ENCODE measurements around the gene PSMB8.
"Not testable (repeated sequence)": the region's sequence is repeated elsewhere in the genome, so short reads cannot be mapped to it uniquely, and the experiment has no call there.

PSMB8 gene

DNA sequence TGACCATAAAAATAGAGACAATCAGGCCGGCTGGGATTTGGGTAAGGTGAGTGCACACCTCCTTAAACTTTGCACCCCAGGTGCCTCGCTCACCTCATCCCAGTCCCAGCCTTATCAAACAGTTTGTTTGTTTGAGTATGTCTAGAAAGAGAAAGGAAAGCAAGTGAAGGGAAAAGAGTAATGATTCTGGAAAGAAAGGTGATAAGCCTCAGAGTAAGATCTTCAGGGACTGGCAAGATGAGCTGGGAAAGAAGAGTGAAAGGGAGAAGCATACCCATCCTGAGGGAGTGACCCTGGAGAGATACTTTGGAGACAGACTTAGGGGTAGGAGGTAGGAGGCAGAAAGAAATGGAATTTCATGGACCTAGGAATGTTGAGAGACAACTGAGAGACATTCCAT, 7.0 kb downstream of the PSMB8 start:
- no peak for DNase-seq (ENCODE audit: low read depth)

GRCh38 chr6:32835167-32835893, 8.5 kb downstream of the PSMB8 start:
- DNase-seq (ENCODE audit: low read depth), result no peak

- DNase-seq (ENCODE audit: low read depth), result no peak
Measured at GRCh38 chr6:32833664-32834063, 10.2 kb downstream of the PSMB8 start.

DNA sequence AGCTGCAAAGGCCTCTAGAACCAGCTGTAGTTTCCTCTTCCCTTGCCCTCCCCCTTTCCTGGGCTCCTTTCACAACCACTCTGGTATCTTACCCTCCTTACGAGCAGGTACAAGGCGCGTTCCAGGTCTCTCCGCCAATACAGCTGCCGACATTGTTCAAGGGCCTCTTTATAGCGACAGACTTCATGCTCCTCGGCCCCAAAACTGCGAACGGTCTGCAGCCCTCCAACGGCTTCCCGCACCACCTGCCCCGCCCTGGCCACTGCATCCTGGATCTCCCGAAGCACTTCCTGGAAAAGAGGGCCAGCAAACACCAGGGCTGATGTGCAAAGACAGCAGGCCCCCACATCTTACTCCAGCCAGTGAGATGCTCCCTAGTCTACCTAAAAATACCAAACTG, 11.3 kb downstream of the PSMB8 start:
- DNase-seq (ENCODE audit: low read depth), result no peak

- DNase-seq (ENCODE audit: low read depth), result no peak
Measured at GRCh38 chr6:32830936-32831335, 12.9 kb downstream of the PSMB8 start.

DNA sequence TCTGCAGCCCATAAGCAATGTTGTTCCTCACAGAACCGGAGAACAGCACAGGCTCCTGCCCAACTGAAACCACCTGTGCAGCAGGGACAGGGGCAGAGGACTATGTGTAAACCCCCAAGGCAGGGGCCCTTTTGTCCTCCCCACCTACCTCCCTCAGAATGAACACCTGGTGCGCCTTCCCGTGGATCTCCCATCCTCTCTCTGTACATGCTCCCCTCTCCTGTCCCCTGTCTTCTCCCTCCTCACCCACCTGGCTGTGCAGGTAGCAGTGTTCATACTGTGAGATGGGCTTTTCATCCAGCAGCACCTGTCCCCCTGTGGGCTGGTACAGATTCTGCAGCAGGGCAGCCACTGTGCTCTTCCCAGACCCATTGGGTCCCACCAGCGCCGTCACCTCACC, 13.8 kb downstream of the PSMB8 start:
- DNase-seq (ENCODE audit: low read depth), result no peak

GRCh38 chr6:32829495-32829894, 14.4 kb downstream of the PSMB8 start:
- DNase-seq (ENCODE audit: low read depth), result no peak

- DNase-seq (ENCODE audit: low read depth), result no peak
Measured at GRCh38 chr6:32827025-32827424, 16.8 kb downstream of the PSMB8 start.

DNA sequence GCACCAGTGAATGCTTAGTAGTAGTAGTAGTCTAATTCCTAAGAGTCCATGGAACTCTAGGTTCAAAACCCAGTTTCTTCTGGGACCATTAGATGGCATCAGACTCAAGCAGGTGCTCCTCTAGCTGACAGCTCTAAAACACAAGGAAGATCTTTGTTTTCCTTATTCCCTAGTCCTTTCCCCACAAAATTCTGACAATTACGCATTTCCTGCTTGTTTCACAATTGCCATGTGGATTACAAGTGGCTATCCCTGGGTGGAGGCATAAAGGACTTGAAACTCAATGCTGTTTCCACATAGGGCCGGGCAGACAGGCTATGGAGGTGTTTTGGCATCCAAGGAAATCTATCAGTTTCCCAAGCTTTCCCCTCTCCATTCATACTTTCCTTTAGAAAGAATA, 17.9 kb downstream of the PSMB8 start:
- DNase-seq (ENCODE audit: low read depth), result peak; percentile 59

DNA sequence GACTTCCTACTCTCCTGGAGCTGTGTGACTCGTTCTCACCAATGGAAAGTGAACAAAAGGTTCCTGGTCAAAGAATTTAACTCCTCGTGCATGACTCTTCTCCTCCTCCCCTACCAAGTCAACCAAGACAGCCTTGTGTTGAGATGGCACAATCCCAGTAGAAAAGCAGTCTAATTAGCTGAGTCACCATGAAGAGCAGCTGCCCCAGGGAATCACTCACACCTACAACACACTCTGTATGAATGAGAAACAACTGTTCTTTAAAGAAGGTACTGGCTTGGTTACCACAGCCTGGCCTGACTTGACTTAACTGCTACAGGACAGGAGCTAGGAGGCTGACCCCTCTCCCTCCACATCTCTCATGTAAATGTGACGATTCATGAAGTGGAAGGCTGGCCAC, 24.1 kb downstream of the PSMB8 start:
- peak; percentile 69 for DNase-seq (ENCODE audit: low read depth)

DNA sequence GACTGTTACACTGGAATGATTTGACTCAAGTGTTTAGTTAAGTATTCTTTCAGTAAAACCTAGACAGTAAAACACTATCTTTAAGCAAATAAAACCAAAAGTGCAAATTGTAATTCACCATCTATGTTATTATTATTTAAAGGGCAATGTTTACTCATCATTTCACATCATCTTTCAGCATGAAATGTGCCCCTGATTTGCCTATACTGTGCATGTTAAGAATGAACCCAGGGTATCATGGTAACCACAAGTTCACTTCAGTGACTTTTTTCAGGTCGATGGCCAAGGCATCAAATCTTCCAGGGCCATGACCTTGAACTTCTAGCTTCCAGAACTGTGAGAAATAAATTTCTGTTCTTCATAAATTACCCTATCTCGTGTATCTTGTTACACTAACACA, 25.0 kb downstream of the PSMB8 start:
- no peak for DNase-seq (ENCODE audit: low read depth)

GRCh38 chr6:32816746-32817204, 27.1 kb downstream of the PSMB8 start, which contains the start of gene HLA-DOB:
Gene HLA-DOB (minus strand): TSS chr6:32817002. CDS start chr6:32816951, 51 bp downstream.
- no peak for DNase-seq (ENCODE audit: low read depth)

- DNase-seq (ENCODE audit: low read depth), result no peak
Measured at GRCh38 chr6:32815996-32816395, 27.9 kb downstream of the PSMB8 start.

- no peak for DNase-seq (ENCODE audit: low read depth)
Measured at GRCh38 chr6:32815115-32815514, 28.7 kb downstream of the PSMB8 start.

- DNase-seq (ENCODE audit: low read depth), result no peak
Measured at GRCh38 chr6:32814145-32814544, 29.7 kb downstream of the PSMB8 start.

DNA sequence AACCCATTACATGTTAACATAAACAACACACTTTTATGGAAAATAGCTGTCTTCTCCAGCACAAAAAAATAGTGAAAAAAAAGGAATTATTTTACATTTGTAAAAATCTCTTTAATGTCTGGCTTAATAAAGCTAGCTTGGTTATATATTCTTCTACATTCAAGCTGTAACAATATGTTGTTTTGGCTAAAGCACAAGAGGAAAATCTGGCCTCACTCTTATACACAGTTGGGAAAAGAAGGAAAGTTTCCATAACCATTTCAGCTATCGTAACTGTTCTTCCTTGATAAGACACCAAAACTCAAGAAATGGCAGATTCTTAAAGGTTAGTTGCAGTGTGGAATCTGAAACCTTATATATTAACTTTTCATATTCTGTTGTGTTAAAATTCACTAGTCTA, 34.7 kb downstream of the PSMB8 start:
- no peak for DNase-seq (ENCODE audit: low read depth)

DNA sequence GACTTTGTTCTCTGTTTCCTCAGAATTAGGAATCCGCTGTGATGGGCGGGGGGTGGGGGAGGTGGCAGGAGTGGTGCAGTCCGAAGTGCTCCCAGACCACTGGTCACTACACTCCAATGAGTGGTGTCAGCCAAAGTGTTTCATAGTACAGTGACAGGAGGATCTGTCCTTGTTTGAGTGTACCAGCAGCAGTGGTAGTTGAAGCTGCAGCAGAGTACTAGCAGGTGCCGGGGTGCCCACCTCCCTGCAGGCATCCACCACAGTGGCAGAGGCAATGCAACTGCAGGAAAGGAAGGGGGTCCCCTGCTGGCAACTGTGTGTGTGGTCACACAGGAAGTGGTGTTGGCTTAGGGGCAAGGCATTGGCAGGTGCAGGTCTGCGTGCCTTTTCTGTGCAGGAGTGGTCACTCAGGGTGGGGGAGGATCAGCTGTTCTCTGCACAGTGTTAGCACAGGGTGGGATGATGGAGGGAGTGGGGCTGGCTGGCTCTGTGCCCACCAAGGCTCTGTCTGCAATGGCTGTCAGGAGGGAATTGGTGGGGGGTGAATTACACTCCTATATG, 36.7 kb downstream of the PSMB8 start:
- no peak for DNase-seq (ENCODE audit: low read depth)

DNA sequence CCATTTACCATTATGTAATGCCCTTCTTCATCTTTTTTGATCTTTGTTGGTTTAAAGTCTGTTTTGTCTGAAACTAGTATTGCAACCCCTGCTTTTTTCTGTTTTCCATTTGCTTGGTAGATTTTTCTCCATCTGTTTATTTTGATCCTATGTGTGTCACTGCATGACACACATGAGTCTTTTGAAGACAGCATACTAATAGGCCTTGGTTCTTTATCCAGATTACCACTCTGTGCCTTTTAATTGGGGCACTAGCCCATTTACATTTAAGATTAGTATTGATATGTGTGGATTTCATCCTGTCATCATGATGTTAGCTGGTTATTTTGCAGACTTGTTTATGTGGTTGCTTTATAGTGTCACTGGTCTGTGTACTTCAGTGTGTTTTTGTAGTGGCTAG, 38.4 kb downstream of the PSMB8 start:
- DNase-seq (ENCODE audit: low read depth), result not testable (repeated sequence)

DNA sequence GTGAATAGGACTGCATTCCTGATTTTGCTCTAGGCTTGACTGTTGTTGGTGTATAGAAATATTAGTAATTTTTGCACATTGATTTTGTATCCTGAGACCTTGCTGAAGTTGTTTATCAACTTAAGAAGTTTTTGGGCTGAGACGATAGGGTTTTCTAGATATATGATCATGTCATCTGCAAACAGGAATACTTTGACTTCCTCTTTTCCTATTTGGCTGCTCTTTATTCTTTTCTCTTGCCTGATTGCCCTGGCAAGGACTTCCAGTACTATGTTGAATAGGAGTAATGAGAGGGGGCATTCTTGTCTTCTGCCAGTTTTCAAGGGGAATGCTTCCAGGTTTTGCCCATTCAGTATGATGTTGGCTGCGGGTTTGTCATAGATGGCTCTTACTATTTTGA, 40.4 kb downstream of the PSMB8 start:
- no peak for DNase-seq (ENCODE audit: low read depth)

DNA sequence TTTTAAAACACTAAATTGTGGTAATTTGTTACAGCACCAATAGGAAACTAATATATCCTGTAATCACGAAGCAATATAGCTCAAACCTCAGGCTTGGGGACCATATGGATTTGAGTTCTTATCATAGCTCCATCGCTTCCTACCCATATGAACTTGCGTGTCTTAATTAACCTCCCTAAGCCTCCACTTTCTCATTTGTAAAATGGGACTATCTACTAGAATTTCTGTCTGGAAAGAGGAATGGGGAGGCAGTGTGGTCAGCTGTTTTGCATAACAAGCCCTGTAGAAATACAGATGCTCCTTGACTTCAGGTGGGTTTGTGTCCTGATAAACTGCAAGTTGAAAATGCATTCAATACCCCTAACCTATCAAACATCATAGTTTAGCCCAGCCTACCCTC, 44.1 kb downstream of the PSMB8 start:
- no peak for DNase-seq (ENCODE audit: low read depth)

GRCh38 chr6:32799168-32799567, 44.7 kb downstream of the PSMB8 start:
- DNase-seq (ENCODE audit: low read depth), result no peak

DNA sequence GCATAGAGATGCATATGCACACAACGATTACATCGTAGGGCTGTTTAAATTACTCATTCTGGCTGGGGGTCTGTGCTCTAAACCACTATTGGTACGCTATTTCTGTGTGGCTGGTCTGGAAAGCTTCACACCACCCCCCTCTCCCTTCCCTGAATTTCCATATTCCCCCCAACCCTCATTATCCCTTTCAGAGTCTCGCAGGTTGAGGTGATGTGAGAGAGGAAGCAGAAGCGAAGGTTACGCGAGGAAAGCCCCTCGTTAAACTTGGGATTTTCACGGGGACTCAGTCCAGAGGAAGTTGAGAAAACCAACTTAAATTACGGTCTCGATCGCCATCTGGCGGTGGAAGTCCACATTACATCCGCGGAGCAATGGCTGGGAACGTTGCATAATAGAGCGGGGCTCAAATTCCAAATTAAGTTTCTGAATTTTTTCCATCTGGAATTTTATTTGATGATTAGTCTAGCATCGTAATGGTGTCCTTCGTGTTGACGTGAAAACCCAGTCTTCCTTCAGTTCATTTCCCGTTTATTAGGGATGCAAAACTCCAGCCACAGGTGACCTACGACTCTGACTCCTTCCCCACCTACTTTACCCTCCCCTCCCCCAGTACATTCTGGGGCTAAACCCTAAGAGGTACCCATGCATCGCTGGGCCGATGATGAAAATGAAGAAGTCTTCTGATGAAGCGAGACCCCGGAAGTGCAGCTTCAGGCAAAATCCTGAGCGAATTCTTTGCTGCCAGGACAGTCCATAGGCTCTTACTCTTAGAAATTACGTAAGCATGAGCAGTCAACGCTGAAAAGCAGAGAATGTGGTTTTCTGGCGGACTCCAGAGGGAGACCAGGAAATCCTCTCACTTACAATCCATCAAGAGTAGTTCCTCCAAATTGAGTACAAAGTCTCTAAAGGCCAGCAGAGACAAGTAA, 46.7 kb downstream of the PSMB8 start:
- peak; percentile 21 for DNase-seq (ENCODE audit: low read depth)

DNA sequence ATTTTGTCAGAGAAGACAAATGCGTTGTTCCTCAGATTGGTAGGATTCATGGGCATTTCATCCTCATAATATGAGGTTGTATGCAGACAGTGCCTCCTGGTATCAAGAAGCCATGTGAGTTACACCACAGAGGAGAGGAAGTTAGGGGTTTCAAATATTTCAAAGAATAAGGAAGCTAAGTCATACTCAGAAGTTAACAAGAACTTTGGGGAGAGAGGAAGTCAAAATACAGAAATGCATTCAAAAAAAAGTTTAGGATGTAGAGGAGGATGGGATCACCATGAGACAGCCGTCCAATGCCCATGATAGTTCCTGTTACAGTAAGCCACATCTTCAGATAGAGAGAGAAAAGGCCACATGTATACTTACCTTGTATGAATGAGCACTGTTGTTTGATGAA, 49.3 kb downstream of the PSMB8 start:
- DNase-seq (ENCODE audit: low read depth), result no peak
